Fibroblast of skin of left biceps (primary cell): Measurements from ENCODE around the gene CD96.
"Not testable (repeated sequence)": the region's sequence is repeated elsewhere in the genome, so short reads cannot be mapped to it uniquely, and the experiment has no call there.

ENCODE experiments used
- DNase-seq, 2 experiments: peaks; one replicate each; pipeline ENCODE4 v3.0.0-alpha.2; 2013; ENCODE audit warnings: low read depth in 2 of 2

Gene CD96

GRCh38 chr3:111619833-111620232, 77.8 kb downstream of the CD96 start:
- no peak for DNase-seq

DNA sequence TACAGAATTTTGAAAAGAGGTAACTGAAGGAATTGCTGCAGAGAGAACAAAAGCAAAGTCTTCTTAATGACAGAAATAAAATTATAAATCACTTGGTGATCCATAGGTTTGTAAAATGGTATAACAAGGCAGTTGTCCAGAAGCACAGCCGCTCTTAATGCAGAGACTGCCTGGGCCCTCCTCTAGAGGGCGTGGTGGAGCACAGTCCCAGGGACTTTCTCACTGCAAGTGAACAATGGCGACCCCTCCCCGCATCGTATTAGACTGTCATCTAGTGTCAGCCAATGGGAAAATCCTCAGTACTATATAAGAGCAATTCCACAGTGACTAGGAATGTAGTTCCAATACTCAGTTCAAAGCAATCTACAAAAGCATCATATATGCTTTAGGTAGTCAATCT, 79.5 kb downstream of the CD96 start:
- no peak for DNase-seq

- DNase-seq, result no peak
These were observed 85.1 kb downstream of the CD96 start for GRCh38 chr3:111627092-111627491.

DNA sequence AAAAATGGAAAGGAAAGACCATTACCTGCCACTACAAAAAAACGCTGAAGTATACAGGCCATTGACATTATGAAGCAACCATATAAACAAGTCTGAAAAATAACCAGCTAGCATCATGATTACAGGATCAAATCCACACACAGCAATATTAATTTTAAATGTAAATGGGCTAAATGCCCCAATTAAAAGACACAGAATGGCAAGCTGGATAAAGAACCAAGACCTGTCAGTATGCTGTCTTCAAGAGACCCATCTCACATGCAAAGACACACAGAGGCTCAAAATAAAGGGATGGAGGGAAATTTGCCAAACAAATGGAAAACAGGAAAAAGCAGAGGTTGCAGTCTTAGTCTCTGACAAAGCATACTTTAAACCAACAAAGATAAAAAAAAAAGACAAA, 87.0 kb downstream of the CD96 start:
- not testable (repeated sequence) for DNase-seq

GRCh38 chr3:111630638-111631037, 88.6 kb downstream of the CD96 start:
- DNase-seq, result peak; percentile 1 to 10

DNA sequence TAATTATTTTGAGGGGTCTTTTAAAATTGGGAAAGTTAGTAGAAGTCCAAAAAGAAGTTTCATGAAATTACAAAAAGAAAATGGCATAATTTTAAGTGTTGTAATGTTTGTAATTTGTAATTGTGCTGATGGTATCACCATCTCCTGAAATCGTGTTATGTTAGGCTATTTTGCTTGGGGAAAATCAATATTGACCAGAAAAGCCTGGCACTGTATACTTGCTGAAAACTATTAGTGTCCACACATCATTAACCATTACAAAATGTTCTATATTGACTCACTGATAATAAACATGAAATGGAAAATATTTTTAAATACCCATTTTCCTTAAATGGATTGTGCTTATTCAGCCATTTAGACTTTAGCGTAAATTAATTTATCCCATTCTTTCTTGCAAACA, 93.4 kb downstream of the CD96 start:
- DNase-seq, result no peak

GRCh38 chr3:111636366-111636885, 94.4 kb downstream of the CD96 start:
- no peak for DNase-seq

GRCh38 chr3:111639316-111639715, 97.3 kb downstream of the CD96 start:
- no peak for DNase-seq

- DNase-seq, result no peak
These were observed 107.1 kb downstream of the CD96 start for GRCh38 chr3:111648991-111649579.

- no peak for DNase-seq
These were observed 108.6 kb downstream of the CD96 start for GRCh38 chr3:111650378-111651275.

- DNase-seq, result no peak
These were observed 110.6 kb downstream of the CD96 start for GRCh38 chr3:111652492-111653180.

DNA sequence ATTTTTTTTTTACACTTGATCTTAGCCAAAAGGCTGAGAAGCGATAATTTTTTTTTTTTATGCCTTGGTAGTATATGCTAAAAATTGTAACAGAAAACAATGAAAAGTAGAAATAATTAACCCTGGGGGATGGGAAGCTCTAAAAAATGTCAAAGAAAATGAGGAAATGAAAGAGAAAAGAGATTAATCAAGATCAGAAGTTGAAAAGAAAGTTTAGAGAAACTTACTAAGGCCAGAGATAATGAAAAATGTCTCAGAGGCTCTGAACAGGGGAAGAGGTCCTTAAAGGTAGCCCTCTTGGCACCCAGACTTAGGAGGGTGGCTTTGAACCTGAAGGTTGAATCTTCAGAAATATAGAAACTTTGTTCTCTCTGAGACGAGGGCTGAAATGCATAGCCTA, 111.8 kb downstream of the CD96 start:
- no peak for DNase-seq

- no peak for DNase-seq
These were observed 120.0 kb downstream of the CD96 start for GRCh38 chr3:111662012-111662411.

GRCh38 chr3:111662907-111663306, 120.9 kb downstream of the CD96 start:
- no peak for DNase-seq

DNA sequence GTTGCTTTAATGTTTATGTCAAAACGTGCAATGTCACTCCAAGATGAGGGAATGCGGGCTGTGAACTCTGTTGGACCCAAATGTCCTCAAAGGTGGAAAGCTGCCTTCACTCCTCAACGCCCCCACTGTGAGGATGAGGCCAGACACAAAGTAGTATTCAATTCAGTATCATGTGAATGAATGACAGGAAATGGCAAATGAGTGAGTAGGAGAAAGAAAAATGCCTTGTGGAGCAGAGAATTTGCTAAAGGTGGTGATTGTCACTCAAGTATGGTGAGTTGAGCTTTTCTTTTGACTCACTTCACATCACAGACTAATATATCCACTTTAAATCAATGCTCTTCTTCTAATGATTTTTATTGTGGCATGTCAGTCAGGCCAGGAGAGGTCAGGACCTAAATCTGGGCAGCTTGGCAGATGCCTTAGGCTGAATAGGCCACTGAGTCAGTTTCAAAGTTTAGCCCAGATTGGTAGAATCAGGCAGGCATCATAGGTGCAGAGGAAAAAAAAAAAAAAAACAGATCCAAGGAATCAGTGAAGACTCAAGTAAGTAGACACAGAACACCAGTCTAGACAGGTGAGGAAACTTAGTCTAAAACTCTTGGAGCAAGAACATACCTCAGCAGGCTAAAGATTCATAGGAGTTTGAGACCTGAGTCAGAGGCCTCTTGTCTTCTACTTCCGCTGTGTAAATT, 124.2 kb downstream of the CD96 start:
- DNase-seq, result no peak

- DNase-seq, result no peak
These were observed 125.2 kb downstream of the CD96 start for GRCh38 chr3:111667170-111667569.

DNA sequence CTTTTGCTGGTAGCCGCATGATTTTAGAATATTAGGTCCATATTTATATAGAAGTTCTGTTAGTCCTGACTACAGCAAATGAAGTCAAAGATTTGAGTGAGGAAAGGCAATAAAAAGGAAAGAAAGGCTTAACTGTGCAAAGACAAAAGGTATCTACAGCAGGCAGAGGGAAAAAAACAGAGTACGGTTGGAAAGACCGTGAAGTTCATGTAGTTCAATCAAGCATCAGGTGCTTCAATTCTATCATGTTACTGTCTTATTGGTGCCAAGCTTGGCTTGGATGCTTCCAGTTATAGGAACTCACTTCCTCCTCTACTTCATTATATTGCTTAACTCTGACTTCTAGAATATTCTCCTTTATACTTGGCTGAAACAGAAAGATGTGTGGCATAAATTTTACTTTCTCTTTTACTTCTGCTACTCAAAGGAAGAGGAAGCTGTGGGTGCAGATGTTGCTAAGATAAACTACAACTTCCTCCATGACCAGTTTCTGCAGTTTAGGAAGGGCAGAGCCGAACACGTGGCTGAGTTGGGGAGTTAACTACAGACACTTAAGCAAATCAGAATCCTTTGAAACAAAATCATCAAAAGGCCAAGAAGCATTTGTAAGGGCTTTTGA, 125.7 kb downstream of the CD96 start:
- DNase-seq, result no peak

GRCh38 chr3:111668326-111668725, 126.3 kb downstream of the CD96 start:
- no peak for DNase-seq

DNA sequence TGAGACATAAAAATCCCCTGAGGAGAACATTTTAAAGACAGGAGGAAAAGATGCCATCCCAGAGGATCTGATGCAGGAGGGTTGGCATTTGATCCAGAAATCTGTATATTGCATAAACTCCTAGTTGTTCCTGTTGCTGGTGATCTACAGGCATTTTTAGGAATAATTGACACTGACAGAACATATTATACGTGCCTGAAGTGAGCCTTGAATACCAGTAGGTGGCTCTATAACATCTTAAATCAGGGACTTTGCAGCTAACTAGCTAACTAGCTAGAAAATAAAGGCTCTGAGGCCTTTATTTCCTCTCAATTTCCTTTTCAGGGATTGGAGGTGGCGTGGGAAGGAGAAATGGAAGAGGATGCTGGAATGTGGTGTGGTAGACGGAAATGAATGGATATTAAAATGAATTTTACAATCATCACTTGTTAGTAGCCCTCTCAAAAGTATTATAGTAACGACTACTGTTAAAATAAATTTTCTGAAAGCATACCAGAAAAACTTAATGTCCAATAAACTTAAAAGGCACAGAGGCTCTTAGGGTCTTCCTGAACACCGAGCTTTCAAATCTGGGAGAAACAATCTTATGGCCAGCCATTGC, 127.0 kb downstream of the CD96 start:
- peak; percentile 25 to 33 for DNase-seq

- peak; percentile 19 to 21 for DNase-seq
These were observed 128.1 kb downstream of the CD96 start for GRCh38 chr3:111669926-111670630.
